Cardiac fibroblast (primary cell): ENCODE measurements around the gene CRAMP1.

Source experiments
- DNase-seq, 2 donors: peaks; one replicate each; pipeline versions ENCODE4 v3.0.0 to v3.0.0-alpha.2; 2010; ENCODE audit warnings: low read depth in 2 of 2
- H3K4me3 ChIP-seq, 2 donors: replicated peaks in 1 of 2; 1 replicate in 1 of 2; 2 replicates in 1 of 2; pipeline ENCODE4 v1.5.1; 2011; ENCODE audit warnings: low read depth in 2 of 2, low read length in 2 of 2, mild to moderate bottlenecking in 2 of 2, moderate library complexity in 1 of 2
- TF ChIP-seq, protein P1 (sequence below): IDR thresholded peaks from one replicate; pipeline ENCODE4 v1.5.1; 2011; ENCODE audit warnings: low read depth, mild to moderate bottlenecking, low read length, inconsistent platforms

CRAMP1 gene

DNA sequence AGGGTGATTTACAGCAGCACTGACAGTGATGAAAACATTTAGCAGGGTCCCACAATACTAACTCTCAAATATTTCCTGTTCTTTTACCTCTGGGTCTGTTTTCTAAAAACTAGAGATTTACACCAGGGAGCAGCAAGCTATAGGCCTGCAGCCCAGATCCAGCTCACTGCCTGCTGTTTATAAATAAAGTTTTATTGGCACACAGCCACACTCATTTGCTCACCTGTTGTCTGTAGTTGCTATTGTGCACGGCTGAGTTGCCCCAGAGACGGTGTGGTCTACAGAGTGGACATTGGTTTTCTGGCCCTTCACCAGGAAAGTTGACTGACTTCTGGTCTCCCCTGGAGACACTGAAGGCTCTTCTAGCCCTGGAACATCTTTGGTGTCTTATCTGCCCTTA is 49.7 kb downstream of the CRAMP1 start:
- TF ChIP-seq, protein P1, sequence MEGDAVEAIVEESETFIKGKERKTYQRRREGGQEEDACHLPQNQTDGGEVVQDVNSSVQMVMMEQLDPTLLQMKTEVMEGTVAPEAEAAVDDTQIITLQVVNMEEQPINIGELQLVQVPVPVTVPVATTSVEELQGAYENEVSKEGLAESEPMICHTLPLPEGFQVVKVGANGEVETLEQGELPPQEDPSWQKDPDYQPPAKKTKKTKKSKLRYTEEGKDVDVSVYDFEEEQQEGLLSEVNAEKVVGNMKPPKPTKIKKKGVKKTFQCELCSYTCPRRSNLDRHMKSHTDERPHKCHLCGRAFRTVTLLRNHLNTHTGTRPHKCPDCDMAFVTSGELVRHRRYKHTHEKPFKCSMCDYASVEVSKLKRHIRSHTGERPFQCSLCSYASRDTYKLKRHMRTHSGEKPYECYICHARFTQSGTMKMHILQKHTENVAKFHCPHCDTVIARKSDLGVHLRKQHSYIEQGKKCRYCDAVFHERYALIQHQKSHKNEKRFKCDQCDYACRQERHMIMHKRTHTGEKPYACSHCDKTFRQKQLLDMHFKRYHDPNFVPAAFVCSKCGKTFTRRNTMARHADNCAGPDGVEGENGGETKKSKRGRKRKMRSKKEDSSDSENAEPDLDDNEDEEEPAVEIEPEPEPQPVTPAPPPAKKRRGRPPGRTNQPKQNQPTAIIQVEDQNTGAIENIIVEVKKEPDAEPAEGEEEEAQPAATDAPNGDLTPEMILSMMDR, result no peak
- DNase-seq, result no peak
- H3K4me3 ChIP-seq, result no peak overlapping the region

DNA sequence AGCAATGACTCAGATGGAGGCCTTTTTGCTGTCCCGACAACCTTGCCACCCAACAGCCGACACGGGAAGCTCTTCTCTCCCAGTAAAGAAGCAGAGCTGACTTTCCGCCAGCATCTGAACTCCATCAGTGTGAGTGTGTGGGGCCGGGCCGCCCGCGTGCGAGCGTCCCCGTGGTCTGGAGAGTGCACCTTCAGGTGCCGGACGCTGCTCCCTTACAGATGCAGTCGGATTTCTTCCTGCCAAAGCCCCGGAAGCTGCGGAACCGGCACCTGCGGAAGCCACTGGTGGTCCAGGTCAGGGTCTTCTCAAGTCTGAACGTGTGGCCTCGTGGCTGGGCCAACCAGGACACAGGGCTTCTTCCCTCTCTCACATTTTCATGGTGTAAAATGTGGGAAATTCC is 50.4 kb downstream of the CRAMP1 start:
- no peak overlapping the region for H3K4me3 ChIP-seq
- DNase-seq, result no peak
- TF ChIP-seq, protein P1, result no peak

DNA sequence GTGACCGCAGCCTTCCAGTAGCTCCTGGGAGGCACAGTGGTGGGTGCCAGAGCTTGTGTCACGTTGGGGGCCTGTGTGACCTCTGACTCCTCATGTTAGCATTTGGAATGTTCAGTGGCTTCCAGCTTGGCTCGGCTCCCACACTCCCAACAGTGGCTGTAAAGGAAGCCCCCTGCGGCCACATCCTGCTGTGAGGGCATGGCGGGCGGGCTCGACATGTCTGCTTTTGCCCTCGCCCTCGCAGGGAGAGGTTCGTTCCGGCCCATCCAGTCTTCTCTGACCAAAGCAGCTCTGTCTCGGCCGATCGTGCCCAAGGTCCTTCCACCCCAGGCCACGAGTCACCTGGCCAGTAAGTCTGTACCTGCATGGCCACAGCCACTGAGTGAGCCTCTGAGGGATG is 53.7 kb downstream of the CRAMP1 start:
- no peak overlapping the region for H3K4me3 ChIP-seq
- DNase-seq, result no peak
- TF ChIP-seq, protein P1, result no peak

DNA sequence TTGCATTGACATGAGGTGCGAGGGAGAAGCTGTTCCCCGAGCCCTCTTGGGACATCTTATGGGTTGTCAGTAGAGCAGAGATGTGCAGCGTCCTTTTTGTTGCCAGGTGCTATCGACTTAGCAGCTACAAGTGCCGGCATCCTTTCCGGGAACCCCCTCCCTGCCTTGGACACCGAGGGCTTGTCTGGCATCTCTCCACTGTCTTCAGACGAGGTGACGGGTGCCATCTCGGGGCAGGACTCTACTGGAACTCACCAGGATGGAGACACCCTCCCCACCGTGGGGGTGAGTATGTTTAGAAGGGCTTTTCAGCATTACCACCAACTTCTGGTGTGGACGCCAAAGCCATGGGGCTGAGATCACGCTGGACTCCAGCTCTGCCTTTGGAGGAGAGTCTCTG is 54.2 kb downstream of the CRAMP1 start:
- TF ChIP-seq, protein P1, result no peak
- H3K4me3 ChIP-seq, result no peak overlapping the region
- no peak for DNase-seq

DNA sequence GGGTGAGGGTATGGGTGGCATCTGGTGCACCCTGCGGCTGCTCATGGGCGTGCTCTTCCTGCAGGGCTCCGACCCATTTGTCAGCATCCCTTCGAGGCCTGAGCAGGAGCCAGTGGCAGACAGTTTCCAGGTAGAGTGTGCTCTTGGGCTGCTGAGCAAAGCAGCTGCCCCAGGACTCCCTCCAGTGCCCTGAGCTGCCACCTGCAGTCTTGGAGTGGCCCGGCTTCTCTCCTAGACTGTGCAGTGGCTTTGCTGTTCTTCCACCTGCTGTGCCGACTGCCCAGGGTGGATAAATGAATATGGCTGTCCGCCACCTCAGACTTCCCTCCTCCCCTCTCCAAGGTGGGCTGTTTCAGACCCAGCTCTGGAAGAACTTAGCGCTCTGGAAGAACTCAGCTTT is 55.1 kb downstream of the CRAMP1 start:
- H3K4me3 ChIP-seq, result no peak overlapping the region
- DNase-seq, result no peak
- TF ChIP-seq, protein P1, result no peak

DNA sequence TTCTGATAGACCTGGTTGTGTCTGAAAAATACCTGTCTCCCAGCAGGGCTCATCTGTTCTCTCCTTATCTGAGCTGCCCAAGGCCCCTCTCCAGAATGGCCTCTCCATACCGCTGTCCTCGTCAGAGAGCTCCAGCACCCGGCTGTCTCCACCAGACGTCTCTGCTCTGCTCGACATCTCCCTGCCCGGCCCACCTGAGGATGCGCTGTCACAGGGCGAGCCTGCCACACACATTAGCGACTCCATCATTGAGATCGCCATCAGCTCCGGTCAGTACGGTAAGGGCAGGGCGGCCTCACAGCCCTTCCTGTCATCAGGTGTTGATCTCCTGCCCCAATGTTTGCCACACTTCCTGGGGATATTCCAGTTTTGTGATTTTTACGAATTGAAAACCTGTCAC is 55.8 kb downstream of the CRAMP1 start:
- no peak for DNase-seq
- TF ChIP-seq, protein P1, result no peak
- H3K4me3 ChIP-seq, result no peak overlapping the region

DNA sequence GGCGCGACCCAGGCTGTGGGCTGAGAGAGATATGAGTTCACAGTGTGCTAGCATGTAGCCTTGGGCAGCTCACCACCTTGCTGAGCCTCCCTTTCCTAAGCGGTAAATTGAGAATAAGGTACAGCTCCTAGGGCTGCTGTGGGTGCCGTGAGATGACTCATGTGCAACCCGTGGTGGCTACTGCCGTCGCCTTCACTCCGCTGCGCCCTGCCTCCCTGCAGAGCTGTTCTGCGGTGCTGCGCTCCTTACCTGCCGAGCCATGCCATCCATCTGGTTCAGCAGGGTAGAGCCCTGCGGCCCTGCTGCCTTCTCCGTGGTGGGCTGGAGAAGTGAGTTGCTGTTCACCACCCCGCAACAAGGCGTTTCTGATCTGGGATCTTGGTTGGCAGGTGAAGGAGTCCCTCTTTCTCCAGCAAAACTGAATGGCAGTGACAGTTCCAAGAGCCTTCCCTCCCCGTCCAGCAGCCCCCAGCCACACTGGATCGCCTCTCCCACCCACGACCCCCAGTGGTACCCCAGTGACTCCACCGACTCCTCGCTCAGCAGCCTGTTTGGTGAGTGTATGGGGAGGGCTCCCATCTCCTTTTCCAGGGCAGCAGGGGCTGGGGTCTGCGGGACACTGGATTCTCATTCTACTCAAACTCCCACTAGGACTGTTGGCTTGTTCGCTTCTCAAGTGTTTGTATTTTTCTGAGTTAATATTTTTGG is 56.6 kb downstream of the CRAMP1 start:
- DNase-seq, result no peak
- no peak overlapping the region for H3K4me3 ChIP-seq
- TF ChIP-seq, protein P1, result no peak
